HEK293 (cell line): ENCODE results near the gene SKAP1.

ENCODE experiments used
- CTCF ChIP-seq: fragments of 450-650 bp; formaldehyde crosslinking; IDR thresholded peaks from 2 replicates; pipeline ENCODE4 v1.5.1; 2016; ENCODE audit warnings: missing biosample characterization, missing genetic modification characterization
- REPIN1 ChIP-seq: fragments of 450-650 bp; formaldehyde crosslinking; IDR thresholded peaks from 2 replicates; pipeline ENCODE4 v1.5.1; 2017; ENCODE audit warnings: missing biosample characterization, missing genetic modification characterization, low read depth
- YY1 ChIP-seq: fragments of 450-650 bp; formaldehyde crosslinking; IDR thresholded peaks from 2 replicates; pipeline ENCODE4 v1.5.1; 2018; ENCODE audit warnings: missing biosample characterization, missing genetic modification characterization
- ZBTB11 ChIP-seq: fragments of 450-650 bp; formaldehyde crosslinking; conservative IDR thresholded peaks from 2 replicates; pipeline ENCODE4 v1.5.1; 2016; ENCODE audit warnings: low read depth, missing biosample characterization, missing genetic modification characterization
- ZEB2 ChIP-seq: fragments of 450-650 bp; formaldehyde crosslinking; IDR thresholded peaks from 2 replicates; pipeline ENCODE4 v1.5.1; 2016; ENCODE audit warnings: missing biosample characterization, missing genetic modification characterization
- ZNF132 ChIP-seq: fragments of 450-650 bp; formaldehyde crosslinking; IDR thresholded peaks from 2 replicates; pipeline ENCODE4 v1.5.1; 2017; ENCODE audit warnings: missing biosample characterization, missing genetic modification characterization, borderline replicate concordance
- ZNF184 ChIP-seq: fragments of 450-650 bp; IDR thresholded peaks from 2 replicates; pipeline ENCODE4 v1.5.1; 2018; ENCODE audit warnings: missing biosample characterization, mild to moderate bottlenecking, missing genetic modification characterization
- ZNF274 ChIP-seq, 2 experiments: fragments of 200-500 bp in 1 of 2; fragments of 450-650 bp in 1 of 2; sonication (Bioruptor generic) in 1 of 2; formaldehyde crosslinking in 1 of 2; IDR thresholded peaks; 2 replicates each; pipeline versions ENCODE4 v1.5.1 to v1.6.1; 2014 to 2016; ENCODE audit warnings: borderline replicate concordance in 1 of 2, inconsistent platforms in 1 of 2, low read length in 1 of 2, missing biosample characterization in 1 of 2, missing genetic modification characterization in 1 of 2
- ZNF280C ChIP-seq: fragments of 450-650 bp; formaldehyde crosslinking; IDR thresholded peaks from 2 replicates; pipeline ENCODE4 v1.5.1; 2016; ENCODE audit warnings: missing biosample characterization, missing genetic modification characterization
- ZNF398 ChIP-seq: fragments of 450-650 bp; formaldehyde crosslinking; IDR thresholded peaks from 2 replicates; pipeline ENCODE4 v1.5.1; 2017; ENCODE audit warnings: missing biosample characterization, missing genetic modification characterization
- ZNF629 ChIP-seq: fragments of 450-650 bp; formaldehyde crosslinking; IDR thresholded peaks from 2 replicates; pipeline ENCODE4 v1.5.1; 2017; ENCODE audit warnings: missing biosample characterization, missing genetic modification characterization

- TF ChIP-seq ZNF184 (tag by site-specific recombination), result no peak
- no peak for TF ChIP-seq ZEB2 (tag by site-specific recombination)
- TF ChIP-seq CTCF (tag by site-specific recombination), result no peak
- TF ChIP-seq YY1, result no peak
- TF ChIP-seq ZNF629, result no peak
- TF ChIP-seq REPIN1, result no peak
- TF ChIP-seq ZNF280C, result no peak
- no peak for TF ChIP-seq ZBTB11 (tag by site-specific recombination)
- no peak for TF ChIP-seq ZNF132 (tag by site-specific recombination)
- no peak for TF ChIP-seq ZNF274 (IDR thresholded peaks at IDR 0.05; ENCODE audit: low read length)
- no peak for TF ChIP-seq ZNF274 (tag by site-specific recombination; IDR thresholded peaks at IDR 0.05; ENCODE audit: borderline replicate concordance)
- no peak for TF ChIP-seq ZNF398 (tag by site-specific recombination)
These were observed 112.3 kb downstream of the SKAP1 start for GRCh38 chr17:48317732-48318131.
